Glomerular visceral epithelial cell (primary cell): ENCODE measurements around the gene SAMD3.
"Not testable (repeated sequence)": the region's sequence is repeated elsewhere in the genome, so short reads cannot be mapped to it uniquely, and the experiment has no call there.

Source experiments
- DNase-seq: peaks from one replicate; pipeline ENCODE4 v3.0.0-alpha.2; 2016; ENCODE audit errors: extremely low spot score

Gene SAMD3

DNA sequence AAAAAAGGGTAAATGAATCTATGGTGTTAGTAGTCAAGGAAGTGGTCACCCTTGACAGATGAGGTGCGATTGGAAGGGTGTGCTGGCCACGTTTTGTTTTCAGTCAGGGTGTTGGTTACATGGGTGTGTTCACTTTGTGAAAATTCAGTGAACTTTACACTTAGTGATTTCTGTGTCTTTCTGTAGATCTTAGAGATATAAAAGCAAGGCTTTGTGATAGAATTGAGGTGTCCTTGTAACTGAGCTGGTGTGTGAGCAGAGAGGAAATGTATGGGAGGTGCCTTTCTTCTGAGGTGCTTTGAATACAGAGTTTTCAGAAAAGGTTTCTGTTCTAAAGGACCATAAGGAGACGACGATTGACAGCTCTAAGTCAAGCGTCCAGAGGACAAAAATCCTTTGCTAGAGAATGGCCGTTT lies 90.5 kb downstream of the SAMD3 start:
- no peak for DNase-seq

DNA sequence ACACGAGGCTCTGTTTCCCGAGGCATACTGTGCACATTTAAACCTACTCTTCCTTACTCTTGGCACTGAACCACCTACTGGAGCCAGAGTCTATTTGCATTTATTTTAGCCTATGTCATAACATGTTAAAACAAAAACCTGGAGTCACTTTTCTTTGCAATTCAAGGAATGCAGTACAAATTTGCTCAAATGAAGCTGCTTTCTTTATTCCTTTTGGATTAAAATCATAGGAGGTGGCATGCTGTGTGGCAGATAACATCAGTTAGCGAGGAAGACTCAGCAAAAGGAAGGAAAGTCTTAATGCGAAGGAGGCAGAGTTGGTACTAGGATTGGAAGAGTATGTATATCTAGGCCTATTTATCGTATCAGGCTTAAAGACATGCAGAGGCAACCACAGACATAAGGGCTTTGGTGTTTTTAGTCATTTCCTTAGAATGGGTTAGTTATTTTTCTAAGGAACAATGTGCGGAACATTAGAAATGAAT lies 92.9 kb downstream of the SAMD3 start:
- DNase-seq = no peak

DNA sequence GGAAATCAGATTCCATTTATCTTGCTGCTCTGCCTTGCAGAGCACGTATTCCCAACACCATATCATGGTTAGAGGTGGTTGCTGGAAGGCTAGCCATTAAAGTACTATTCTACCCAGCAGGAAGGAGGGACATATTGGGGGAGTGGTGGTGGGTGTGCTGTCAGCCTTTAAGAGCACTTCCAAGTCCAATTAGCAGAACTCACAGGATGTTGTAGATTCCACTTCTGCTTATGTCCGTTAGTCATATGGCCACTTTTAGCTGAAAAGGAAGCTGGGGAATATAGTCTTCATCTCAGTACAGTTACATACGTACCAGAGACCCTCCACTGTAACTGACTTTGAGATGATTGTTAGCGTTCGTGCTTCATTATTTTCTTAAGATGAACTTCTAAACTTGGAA lies 94.4 kb downstream of the SAMD3 start:
- DNase-seq = no peak

DNA sequence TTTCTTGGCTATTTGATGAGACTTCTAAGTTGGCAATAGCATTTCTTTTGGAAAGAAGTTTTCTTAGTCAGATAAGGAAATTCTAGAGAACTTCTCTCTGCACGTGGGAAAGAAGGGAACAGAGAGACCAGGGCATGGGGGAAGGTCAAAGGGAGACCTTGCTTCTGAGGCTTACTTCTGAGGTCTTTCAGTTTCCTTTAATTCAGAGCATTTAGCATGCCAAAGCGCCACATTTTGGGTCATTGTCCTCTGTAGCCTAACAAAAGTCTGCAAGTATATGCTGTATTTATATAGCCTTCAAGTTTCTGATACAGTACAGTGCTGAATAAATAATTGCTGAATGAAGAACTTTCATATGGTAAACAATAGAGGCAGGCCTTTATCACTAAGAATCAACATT lies 95.6 kb downstream of the SAMD3 start:
- no peak for DNase-seq

DNA sequence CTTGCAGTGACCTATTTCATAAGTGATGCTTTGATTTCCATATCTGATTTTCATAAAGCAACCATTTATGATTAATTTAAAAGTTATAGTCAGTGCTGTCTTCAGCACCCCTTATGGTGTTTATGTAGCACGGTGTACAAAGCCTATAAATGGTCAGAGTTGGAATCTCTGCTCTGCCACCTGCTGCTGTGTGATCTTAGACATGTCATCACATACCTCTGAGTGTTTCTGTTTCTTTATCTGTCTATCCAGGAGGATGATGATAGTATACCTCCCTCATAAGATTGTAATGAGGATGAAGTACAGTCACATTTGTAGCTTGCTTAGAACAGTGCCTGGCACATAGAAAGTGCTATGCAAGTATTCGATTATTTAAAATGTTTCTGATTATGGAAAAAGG lies 100.5 kb downstream of the SAMD3 start:
- no peak for DNase-seq

DNA sequence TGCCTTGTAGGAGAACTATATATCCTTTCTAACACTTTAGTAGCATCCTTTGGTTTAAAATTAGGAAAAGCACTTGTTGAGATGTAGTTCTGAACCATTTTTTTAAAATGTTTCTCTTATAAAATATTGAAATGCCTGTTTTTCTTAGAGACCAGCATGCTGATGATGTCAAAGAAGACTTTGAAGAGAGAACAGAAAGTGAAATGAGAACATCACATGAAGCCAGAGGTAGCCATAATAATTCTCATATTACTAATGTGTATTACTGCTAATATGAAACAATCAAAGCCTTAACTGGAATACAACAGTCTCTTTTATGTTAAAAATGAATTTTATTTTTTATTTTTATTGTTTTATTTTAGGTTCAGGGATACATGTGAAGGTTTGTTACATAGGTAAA lies 102.0 kb downstream of the SAMD3 start:
- no peak for DNase-seq

DNA sequence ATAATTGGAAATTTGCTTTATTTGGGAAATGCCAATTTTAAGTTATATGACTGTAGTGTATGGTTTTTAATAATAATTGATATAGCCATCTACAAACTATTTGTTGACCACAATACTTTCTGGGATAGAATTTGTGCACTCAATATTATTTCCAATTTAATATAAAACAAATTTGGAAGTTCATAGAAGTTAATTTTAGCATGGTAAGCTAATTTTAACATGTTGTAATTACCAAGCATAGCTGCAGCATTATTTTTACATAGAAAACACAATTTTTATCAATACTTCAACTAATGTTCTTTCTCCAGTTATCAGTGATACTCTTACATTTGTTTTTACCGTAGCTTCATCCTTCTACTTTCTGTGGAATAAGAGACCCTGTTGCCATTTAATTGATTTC lies 103.5 kb downstream of the SAMD3 start:
- DNase-seq = no peak

DNA sequence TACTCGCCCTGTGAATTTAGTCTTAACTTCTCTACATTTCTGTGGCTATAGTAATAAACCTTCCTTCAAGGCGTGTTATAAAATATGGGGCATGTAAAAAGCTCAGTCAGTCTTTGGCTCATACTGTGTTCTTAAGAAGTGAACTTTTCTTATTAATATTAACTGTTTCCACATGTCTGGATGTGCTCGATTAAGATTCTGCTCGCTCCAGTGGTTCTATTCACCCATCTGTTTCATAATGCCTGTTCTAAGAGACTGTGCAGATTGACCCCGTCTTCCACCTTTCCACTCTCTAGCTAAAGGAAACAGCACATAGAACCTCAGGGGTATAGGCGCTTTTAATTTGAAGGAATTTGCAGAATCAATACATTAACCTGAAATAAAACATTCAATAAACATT lies 104.5 kb downstream of the SAMD3 start:
- DNase-seq = no peak

DNA sequence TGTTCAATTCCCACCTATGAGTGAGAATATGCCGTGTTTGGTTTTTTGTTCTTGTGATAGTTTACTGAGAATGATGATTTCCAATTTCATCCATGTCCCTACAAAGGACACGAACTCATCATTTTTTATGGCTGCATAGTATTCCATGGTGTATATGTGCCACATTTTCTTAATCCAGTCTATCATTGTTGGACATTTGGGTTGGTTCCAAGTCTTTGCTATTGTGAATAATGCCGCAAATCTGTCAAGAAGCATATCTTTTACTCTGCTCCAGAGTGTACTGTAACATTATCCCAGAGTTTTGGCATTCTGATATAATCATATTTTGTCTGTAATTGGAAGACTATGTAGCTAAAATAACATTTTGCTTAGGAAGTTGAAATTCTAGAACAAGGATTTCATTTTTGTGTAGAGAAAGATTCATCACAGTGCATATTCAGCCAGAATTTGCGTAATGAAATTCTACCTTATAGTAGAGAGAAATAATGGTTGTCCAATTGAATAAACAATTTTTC lies 105.5 kb downstream of the SAMD3 start:
- DNase-seq = not testable (repeated sequence)

DNA sequence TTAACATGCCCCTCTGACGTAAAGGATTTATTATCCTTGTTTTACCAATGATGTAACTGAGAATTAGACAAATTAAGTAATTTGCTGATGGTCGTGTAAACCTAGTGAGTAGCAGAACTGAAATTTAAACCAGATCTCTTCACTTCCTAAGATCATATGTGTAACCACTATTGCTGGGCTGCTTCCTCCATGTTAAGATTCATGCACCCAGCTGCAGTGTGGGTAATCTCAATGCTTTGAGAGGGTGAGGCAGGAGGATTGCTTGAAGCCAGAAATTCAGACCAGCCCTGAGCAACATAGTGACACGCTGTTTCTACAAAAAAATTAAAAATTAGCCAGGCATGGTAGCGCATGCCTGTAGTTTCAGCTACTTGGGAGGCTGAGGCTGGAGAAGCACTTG lies 106.5 kb downstream of the SAMD3 start:
- no peak for DNase-seq

DNA sequence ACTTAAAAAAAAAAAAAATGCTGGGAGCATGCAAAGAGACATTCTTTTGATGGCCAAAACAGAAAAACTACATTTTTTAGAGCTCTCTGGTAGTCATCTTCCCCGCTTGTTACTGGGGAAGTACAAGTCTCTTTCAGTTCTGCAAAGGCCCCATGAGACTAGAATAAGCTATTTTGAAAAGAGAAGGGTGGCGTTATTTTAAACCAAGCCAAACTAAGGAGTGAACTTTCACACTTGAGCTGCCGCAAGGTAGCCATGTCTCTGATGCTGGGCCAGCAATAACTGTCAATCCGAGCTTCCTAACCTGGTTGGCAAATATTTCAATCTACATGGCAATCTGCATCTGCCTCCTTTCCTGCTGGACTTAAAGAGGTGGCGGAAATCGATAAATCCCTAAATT lies 107.7 kb downstream of the SAMD3 start:
- DNase-seq = no peak

DNA sequence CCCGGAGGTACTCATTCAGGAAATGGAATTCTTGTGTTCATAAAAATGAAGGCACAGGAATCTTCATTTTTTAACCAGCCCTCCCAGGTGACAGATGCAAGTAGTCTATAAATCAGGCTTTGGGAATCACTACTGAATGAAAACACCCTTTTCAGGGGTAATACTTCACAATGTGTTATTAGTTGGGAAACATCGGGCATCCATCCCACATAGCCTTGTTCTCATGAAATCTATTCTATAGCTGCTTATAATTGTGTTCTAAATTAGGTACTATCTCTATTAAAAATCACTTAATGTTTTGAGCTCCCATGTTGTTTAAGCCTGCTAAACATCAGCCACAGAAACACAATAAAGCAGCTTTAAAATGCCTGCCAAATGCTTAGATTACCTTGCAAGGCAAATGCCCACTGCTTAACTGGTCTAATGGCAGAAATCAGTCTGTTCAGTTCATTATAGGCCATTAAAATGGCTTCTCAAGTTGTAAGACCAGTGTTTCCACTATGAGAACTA lies 109.5 kb downstream of the SAMD3 start:
- no peak for DNase-seq

DNA sequence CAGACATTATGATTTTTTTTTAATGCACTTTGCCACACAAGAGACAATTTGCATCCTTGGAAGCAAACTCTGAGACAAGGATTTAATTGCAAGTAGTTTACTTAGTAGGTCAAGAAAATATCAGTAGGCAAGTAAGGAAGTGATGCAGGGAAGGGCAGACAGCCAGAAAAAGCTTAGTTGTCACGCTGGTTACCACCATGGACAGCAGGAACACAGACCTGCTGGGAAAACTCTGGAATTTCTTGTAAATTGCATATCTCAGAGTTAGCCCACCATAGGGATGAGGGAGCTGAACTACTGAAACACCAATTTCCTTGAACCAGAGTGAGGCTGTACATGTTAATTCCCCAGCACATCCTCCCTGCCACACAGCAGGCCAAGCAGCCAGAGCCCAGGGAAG lies 111.7 kb downstream of the SAMD3 start:
- no peak for DNase-seq

DNA sequence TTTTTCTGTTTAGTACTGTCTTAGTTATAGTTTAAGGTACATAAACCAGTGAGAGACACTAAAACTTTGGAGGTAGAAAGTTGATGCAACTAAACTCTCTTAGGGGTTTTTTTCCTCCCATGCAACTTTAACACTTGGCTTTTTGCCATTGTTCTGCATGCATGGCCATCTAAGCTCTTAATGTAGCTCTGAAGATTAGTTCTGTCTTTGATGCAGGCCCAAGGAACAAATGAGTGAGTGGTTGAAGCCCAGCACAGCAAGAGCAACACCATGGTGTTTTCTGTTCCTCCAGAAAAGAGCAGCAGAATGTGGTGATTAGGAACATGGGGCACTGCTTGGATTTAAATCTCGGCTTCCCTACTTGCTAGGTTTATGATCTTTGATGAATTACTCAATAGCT lies 115.0 kb downstream of the SAMD3 start:
- DNase-seq = no peak

DNA sequence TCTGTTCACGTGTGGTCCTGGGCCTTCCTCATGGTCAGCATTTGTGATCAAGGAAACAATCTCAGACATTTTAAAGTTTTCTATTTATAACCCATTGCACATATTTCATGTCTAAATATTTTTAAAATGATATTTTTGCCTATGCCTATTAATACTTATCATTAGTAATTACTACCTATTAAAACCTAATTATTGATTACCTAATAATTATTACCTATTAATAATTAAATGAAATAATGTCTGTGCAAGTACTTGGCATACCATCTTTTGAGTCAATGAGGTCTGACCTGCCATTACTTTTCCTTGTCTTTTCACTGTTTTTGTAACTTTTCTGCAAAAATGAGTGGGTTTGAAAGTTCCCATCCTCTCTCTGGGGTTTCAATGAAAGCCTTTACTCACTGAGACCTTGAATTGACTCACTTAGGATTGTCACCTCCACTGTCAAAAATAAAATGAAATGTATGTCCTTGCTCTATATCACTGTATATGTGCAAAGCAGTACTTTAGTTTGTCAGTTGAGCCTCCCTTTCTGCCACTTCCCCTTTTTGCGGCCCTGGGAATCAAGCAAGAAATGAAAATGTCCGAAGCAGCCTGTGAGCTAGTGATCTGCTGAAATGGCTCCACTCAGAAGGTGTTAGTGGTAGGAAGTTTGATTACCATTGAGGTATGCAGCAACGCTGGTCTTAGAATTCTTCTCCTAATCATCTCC lies 116.6 kb downstream of the SAMD3 start:
- no peak for DNase-seq

DNA sequence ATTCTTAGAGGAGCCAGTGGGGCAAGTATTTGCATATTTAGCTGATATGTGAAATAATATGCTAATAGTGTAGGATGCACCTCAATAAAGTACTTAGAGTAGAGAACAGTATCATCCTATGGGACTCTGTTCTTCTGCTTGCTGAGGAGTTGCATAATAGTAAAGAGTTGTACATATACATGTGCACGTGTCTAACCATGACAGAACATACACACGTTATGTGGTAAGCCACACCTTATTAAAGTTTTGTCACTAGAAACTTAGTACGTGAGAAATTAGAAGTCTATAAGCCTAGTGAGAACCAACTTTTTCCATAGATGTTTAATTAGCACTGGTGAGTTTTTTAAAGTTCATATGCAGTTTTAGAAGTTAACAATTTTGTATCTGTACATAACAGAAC lies 123.6 kb downstream of the SAMD3 start:
- DNase-seq = no peak

DNA sequence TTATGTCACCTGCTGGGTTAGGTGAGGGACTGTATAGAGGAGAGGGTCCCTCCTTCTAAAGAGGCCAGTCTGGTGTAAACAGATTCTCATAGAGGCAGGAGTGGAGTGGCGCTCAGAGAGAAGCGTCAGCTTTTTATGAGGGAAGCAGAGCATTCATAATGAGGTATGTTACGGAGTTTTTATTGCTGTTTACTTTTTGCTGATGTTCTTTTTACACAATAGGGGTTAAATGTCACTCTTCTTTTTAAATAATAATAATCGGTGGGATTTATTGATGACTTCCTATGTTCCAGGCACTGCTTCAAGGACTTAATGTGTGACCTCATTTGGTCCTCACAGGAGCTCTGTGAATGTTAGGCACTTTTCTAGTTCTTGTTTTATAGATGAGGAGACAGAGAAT lies 124.4 kb downstream of the SAMD3 start:
- no peak for DNase-seq
